22Rv1 (cell line): Measurements from ENCODE around the gene HOXC13.

ENCODE experiments used
- ZFX ChIP-seq: fragments of 450-650 bp; IDR thresholded peaks from 2 replicates; pipeline ENCODE4 v1.6.1; 2017; ENCODE audit warnings: antibody characterized with exemption, borderline replicate concordance
- TF ChIP-seq, protein P1 (sequence below): fragments of 450-650 bp; IDR thresholded peaks from 2 replicates; pipeline ENCODE4 v1.5.1; 2017; ENCODE audit warnings: mild to moderate bottlenecking

DNA sequence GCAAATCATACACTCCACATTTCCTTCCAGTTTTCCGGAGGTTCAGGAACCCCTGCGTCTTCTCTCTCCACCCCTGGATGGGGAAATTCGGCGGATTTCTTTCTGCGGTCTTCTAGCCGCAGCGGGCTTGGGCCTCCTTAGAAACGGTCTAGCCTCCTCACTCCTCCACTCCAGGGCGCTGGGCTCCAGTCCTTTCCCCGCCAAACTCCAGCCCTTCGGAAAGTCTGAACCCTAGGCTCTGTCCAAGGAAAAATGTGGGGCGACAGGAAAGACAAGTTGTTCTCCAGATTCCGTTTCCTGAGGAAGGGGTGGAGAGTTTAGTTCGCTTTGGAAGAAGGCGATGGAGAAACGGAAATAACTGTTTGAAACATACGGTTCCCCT, 44.9 kb downstream of the HOXC13 start:
- TF ChIP-seq, protein P1, sequence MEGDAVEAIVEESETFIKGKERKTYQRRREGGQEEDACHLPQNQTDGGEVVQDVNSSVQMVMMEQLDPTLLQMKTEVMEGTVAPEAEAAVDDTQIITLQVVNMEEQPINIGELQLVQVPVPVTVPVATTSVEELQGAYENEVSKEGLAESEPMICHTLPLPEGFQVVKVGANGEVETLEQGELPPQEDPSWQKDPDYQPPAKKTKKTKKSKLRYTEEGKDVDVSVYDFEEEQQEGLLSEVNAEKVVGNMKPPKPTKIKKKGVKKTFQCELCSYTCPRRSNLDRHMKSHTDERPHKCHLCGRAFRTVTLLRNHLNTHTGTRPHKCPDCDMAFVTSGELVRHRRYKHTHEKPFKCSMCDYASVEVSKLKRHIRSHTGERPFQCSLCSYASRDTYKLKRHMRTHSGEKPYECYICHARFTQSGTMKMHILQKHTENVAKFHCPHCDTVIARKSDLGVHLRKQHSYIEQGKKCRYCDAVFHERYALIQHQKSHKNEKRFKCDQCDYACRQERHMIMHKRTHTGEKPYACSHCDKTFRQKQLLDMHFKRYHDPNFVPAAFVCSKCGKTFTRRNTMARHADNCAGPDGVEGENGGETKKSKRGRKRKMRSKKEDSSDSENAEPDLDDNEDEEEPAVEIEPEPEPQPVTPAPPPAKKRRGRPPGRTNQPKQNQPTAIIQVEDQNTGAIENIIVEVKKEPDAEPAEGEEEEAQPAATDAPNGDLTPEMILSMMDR = no peak
- TF ChIP-seq ZFX = no peak
